GM23338 (cell line): ENCODE measurements around the gene COL4A2. TPM values are rescaled to one million over a fixed set of nuclear protein-coding genes. Genes with fewer than 3 reads are reported as not detected.

Experiments
- ATAC-seq: fragments of 200-7000 bp; cut with Tn5 transposase; 3 replicates; pipeline ENCODE4 v1.9.1; 2020
- DNase-seq: peaks from one replicate; pipeline ENCODE4 v3.0.0-alpha.2; 2015; ENCODE audit warnings: low spot score
- H2AFZ ChIP-seq: fragments of 200-600 bp; sonication (generic); 2 replicates; pipeline ENCODE4 v1.8.0; 2016; ENCODE audit warnings: antibody characterized with exemption, mild to moderate bottlenecking, moderate library complexity
- H3F3A ChIP-seq: fragments of 200-600 bp; sonication (generic); replicated peaks from 2 replicates; pipeline ENCODE4 v1.8.0; 2017; ENCODE audit warnings: antibody characterized with exemption, mixed run types, low read depth
- H3K27ac ChIP-seq: fragments of 200-600 bp; sonication (generic); 2 replicates; pipeline ENCODE4 v1.6.1; 2016; ENCODE audit warnings: low read depth
- H3K27me3 ChIP-seq: fragments of 200-600 bp; sonication (generic); 2 replicates; pipeline ENCODE4 v1.8.0; 2016; ENCODE audit warnings: mild to moderate bottlenecking, mixed run types, moderate library complexity; ENCODE audit not compliant: insufficient read depth
- H3K36me3 ChIP-seq: fragments of 200-600 bp; sonication (generic); 2 replicates; pipeline ENCODE4 v1.8.0; 2016; ENCODE audit warnings: mild to moderate bottlenecking; ENCODE audit not compliant: insufficient read depth
- H3K4me1 ChIP-seq: fragments of 200-600 bp; sonication (generic); 2 replicates; pipeline ENCODE4 v1.8.0; 2016; ENCODE audit warnings: mild to moderate bottlenecking, moderate library complexity; ENCODE audit not compliant: insufficient read depth
- H3K4me2 ChIP-seq: fragments of 200-600 bp; sonication (generic); 2 replicates; pipeline ENCODE4 v1.7.1; 2017; ENCODE audit warnings: mixed run types
- H3K4me3 ChIP-seq: fragments of 200-600 bp; sonication (generic); 2 replicates; pipeline ENCODE4 v1.6.1; 2016; ENCODE audit warnings: mixed run types
- H3K79me2 ChIP-seq: fragments of 200-600 bp; sonication (generic); replicated peaks from 2 replicates; pipeline ENCODE4 v1.8.0; 2017; ENCODE audit warnings: mild to moderate bottlenecking; ENCODE audit not compliant: insufficient read depth
- H3K9me2 ChIP-seq: fragments of 200-600 bp; sonication (generic); 2 replicates; pipeline ENCODE4 v1.8.0; 2017; ENCODE audit not compliant: insufficient read depth
- H4K20me1 ChIP-seq: fragments of 200-600 bp; sonication (generic); replicated peaks from 2 replicates; pipeline ENCODE4 v1.8.0; 2017; ENCODE audit warnings: mild to moderate bottlenecking; ENCODE audit not compliant: insufficient read depth
- H3K27ac Mint-ChIP-seq: 2 replicates; pipeline ENCODE4 v1.8.0; 2020; ENCODE audit warnings: inconsistent platforms, mild to moderate bottlenecking, moderate library complexity, mixed read lengths
- H3K27me3 Mint-ChIP-seq: 3 replicates; pipeline ENCODE4 v1.8.0; 2022; ENCODE audit warnings: low read depth, mild to moderate bottlenecking, moderate library complexity, mixed read lengths, inconsistent platforms; ENCODE audit not compliant: insufficient read depth, poor library complexity
- H3K36me3 Mint-ChIP-seq: 3 replicates; pipeline ENCODE4 v1.8.0; 2021; ENCODE audit warnings: low read depth, mild to moderate bottlenecking, inconsistent platforms, moderate library complexity, mixed read lengths
- H3K4me1 Mint-ChIP-seq: 3 replicates; pipeline ENCODE4 v1.8.0; 2020; ENCODE audit warnings: mild to moderate bottlenecking, inconsistent platforms, mixed read lengths
- H3K4me3 Mint-ChIP-seq: 3 replicates; pipeline ENCODE4 v1.8.0; 2021; ENCODE audit warnings: moderate library complexity, mild to moderate bottlenecking, inconsistent platforms, mixed read lengths
- H3K9me3 Mint-ChIP-seq: 3 replicates; pipeline ENCODE4 v1.8.0; 2020; ENCODE audit warnings: moderate library complexity, mild to moderate bottlenecking, inconsistent platforms, mixed read lengths
- EZH2 ChIP-seq: fragments of 200-600 bp; sonication (generic); IDR thresholded peaks from one replicate; pipeline ENCODE4 v1.8.0; 2017; ENCODE audit warnings: antibody characterized with exemption, mild to moderate bottlenecking, low read depth; ENCODE audit not compliant: unreplicated experiment
- EZH2phosphoT487 ChIP-seq: fragments of 200-600 bp; sonication (generic); IDR thresholded peaks from one replicate; pipeline ENCODE4 v1.8.1; 2018; ENCODE audit warnings: antibody characterized with exemption; ENCODE audit not compliant: unreplicated experiment
- JUNB ChIP-seq: IDR thresholded peaks from one replicate; pipeline ENCODE4 v1.6.1; 2016; ENCODE audit warnings: antibody characterized with exemption; ENCODE audit not compliant: unreplicated experiment
- NANOG ChIP-seq: IDR thresholded peaks from 2 replicates; pipeline ENCODE4 v1.6.1; 2016; ENCODE audit warnings: antibody characterized with exemption, borderline replicate concordance
- ZNF114 ChIP-seq: fragments of 250-450 bp; sonication (Bioruptor Pico); IDR thresholded peaks from 2 replicates; pipeline ENCODE4 v1.5.0; 2020; ENCODE audit warnings: mild to moderate bottlenecking, moderate library complexity
- ZNF331 ChIP-seq: fragments of 250-450 bp; sonication (Bioruptor Pico); IDR thresholded peaks from 2 replicates; pipeline ENCODE4 v1.5.0; 2020; ENCODE audit warnings: low read depth, mild to moderate bottlenecking, moderate library complexity
- polyA plus RNA-seq: library from polyadenylated mRNA; unstranded; fragments of >200 nt; fragmentation: Nextera tagmentation; extraction: Ambion mirVana; gene quantifications from 2 replicates; pipeline ENCODE4 v1.2.1, GENCODE V29; 2016
- total RNA-seq: library from RNA; depleted of rRNA; stranded (reverse); fragments of >200 nt; shearing (Covaris generic); gene quantifications from 2 replicates; pipeline ENCODE4 v1.2.3, GENCODE V29; 2014
- TF ChIP-seq, protein P1 (sequence below): fragments of 250-450 bp; sonication (Bioruptor Pico); IDR thresholded peaks from 2 replicates; pipeline ENCODE4 v1.5.0; 2020; ENCODE audit warnings: mild to moderate bottlenecking, moderate library complexity

COL4A2 gene
- total and polyA plus RNA-seq, 2 experiments from 2014 or later, result 37.4 to 131 TPM

- Histone ChIP-seq H2AFZ (no peak overlapping the region), H3K4me3 (no peak overlapping the region), H4K20me1 (no peaks in the 10 kb centered on the region), H3K27me3 (no peaks in the 10 kb centered on the region), H3K36me3 (no peaks in the 10 kb centered on the region), H3K79me2 (peaks cover 19% of the 10 kb centered on the region), H3F3A (no peaks in the 10 kb centered on the region), H3K27ac (no peak overlapping the region), H3K4me1 (peaks cover 3% of the 10 kb centered on the region; the same call in 1 of the 2 replicates), H3K9me2 (no peaks in the 10 kb centered on the region), H3K4me2 (no peak overlapping the region)
- no peak for TF ChIP-seq JUNB
- TF ChIP-seq EZH2, result no peak
- no peak for TF ChIP-seq ZNF331
- TF ChIP-seq NANOG, result no peak
- TF ChIP-seq EZH2phosphoT487, result no peak
- no peak for TF ChIP-seq ZNF114 (CRISPR knock-in tag)
- TF ChIP-seq, protein P1, sequence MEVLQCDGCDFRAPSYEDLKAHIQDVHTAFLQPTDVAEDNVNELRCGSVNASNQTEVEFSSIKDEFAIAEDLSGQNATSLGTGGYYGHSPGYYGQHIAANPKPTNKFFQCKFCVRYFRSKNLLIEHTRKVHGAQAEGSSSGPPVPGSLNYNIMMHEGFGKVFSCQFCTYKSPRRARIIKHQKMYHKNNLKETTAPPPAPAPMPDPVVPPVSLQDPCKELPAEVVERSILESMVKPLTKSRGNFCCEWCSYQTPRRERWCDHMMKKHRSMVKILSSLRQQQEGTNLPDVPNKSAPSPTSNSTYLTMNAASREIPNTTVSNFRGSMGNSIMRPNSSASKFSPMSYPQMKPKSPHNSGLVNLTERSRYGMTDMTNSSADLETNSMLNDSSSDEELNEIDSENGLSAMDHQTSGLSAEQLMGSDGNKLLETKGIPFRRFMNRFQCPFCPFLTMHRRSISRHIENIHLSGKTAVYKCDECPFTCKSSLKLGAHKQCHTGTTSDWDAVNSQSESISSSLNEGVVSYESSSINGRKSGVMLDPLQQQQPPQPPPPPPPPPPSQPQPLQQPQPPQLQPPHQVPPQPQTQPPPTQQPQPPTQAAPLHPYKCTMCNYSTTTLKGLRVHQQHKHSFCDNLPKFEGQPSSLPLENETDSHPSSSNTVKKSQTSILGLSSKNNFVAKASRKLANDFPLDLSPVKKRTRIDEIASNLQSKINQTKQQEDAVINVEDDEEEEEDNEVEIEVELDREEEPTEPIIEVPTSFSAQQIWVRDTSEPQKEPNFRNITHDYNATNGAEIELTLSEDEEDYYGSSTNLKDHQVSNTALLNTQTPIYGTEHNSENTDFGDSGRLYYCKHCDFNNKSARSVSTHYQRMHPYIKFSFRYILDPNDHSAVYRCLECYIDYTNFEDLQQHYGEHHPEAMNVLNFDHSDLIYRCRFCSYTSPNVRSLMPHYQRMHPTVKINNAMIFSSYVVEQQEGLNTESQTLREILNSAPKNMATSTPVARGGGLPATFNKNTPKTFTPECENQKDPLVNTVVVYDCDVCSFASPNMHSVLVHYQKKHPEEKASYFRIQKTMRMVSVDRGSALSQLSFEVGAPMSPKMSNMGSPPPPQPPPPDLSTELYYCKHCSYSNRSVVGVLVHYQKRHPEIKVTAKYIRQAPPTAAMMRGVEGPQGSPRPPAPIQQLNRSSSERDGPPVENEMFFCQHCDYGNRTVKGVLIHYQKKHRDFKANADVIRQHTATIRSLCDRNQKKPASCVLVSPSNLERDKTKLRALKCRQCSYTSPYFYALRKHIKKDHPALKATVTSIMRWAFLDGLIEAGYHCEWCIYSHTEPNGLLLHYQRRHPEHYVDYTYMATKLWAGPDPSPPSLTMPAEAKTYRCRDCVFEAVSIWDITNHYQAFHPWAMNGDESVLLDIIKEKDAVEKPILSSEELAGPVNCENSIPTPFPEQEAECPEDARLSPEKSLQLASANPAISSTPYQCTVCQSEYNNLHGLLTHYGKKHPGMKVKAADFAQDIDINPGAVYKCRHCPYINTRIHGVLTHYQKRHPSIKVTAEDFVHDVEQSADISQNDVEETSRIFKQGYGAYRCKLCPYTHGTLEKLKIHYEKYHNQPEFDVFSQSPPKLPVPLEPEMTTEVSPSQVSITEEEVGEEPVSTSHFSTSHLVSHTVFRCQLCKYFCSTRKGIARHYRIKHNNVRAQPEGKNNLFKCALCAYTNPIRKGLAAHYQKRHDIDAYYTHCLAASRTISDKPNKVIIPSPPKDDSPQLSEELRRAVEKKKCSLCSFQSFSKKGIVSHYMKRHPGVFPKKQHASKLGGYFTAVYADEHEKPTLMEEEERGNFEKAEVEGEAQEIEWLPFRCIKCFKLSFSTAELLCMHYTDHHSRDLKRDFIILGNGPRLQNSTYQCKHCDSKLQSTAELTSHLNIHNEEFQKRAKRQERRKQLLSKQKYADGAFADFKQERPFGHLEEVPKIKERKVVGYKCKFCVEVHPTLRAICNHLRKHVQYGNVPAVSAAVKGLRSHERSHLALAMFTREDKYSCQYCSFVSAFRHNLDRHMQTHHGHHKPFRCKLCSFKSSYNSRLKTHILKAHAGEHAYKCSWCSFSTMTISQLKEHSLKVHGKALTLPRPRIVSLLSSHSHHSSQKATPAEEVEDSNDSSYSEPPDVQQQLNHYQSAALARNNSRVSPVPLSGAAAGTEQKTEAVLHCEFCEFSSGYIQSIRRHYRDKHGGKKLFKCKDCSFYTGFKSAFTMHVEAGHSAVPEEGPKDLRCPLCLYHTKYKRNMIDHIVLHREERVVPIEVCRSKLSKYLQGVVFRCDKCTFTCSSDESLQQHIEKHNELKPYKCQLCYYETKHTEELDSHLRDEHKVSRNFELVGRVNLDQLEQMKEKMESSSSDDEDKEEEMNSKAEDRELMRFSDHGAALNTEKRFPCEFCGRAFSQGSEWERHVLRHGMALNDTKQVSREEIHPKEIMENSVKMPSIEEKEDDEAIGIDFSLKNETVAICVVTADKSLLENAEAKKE (CRISPR knock-in tag), result no peak
- Mint-ChIP-seq H3K4me3 (no peak overlapping the region; the same call in 2 of the 3 replicates), H3K9me3 (no peaks in the 10 kb centered on the region), H3K4me1 (peaks cover 29% of the 10 kb centered on the region), H3K36me3 (no peaks in the 10 kb centered on the region), H3K27ac (no peak overlapping the region), H3K27me3 (peaks cover 16% of the 10 kb centered on the region)
- ATAC-seq (no peak), DNase-seq (no peak)
Measured at GRCh38 chr13:110522721-110523120, 215.6 kb downstream of the COL4A2 start.

GRCh38 chr13:110523180-110523579 lies 216.1 kb downstream of the COL4A2 start:
- H3K36me3 ChIP-seq, result no peaks in the 10 kb centered on the region
- no peak overlapping the region; the same call in 2 of the 3 replicates for H3K4me3 Mint-ChIP-seq
- H3K79me2 ChIP-seq, result peaks cover 24% of the 10 kb centered on the region
- no peak overlapping the region for H3K4me3 ChIP-seq
- DNase-seq (no peak), ATAC-seq (no peak)
- no peaks in the 10 kb centered on the region for H3K27me3 ChIP-seq
- peaks cover 31% of the 10 kb centered on the region for H3K4me1 Mint-ChIP-seq
- H3F3A ChIP-seq, result no peaks in the 10 kb centered on the region
- no peak overlapping the region for H2AFZ ChIP-seq
- no peak overlapping the region for H3K27ac ChIP-seq
- H3K4me2 ChIP-seq, result no peak overlapping the region
- no peaks in the 10 kb centered on the region for H3K9me2 ChIP-seq
- H4K20me1 ChIP-seq, result no peaks in the 10 kb centered on the region
- H3K4me1 ChIP-seq, result peaks cover 7% of the 10 kb centered on the region; the same call in 1 of the 2 replicates
- H3K27ac Mint-ChIP-seq, result no peak overlapping the region
- H3K9me3 Mint-ChIP-seq, result no peaks in the 10 kb centered on the region
- no peaks in the 10 kb centered on the region for H3K36me3 Mint-ChIP-seq
- H3K27me3 Mint-ChIP-seq, result peaks cover 16% of the 10 kb centered on the region
- TF ChIP-seq, protein P1 (CRISPR knock-in tag), result no peak
- no peak for TF ChIP-seq EZH2phosphoT487
